HL-60/S4 treated with retinoic acid at 250 ng/mL for 4 days and 3 days (cell line): ENCODE results near the gene TXNDC15.
"Not testable (repeated sequence)": the region's sequence is repeated elsewhere in the genome, so short reads cannot be mapped to it uniquely, and the experiment has no call there.

Experiments used
- in situ Hi-C: fragments of 300-500 bp; cut with MboI; formaldehyde crosslinking; loops from 2 replicates; pipeline ENCODE4 v1.7.0; 2022; ENCODE audit warnings: low sequenced_read_pairs

Gene TXNDC15, protein sequence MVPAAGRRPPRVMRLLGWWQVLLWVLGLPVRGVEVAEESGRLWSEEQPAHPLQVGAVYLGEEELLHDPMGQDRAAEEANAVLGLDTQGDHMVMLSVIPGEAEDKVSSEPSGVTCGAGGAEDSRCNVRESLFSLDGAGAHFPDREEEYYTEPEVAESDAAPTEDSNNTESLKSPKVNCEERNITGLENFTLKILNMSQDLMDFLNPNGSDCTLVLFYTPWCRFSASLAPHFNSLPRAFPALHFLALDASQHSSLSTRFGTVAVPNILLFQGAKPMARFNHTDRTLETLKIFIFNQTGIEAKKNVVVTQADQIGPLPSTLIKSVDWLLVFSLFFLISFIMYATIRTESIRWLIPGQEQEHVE

DNA sequence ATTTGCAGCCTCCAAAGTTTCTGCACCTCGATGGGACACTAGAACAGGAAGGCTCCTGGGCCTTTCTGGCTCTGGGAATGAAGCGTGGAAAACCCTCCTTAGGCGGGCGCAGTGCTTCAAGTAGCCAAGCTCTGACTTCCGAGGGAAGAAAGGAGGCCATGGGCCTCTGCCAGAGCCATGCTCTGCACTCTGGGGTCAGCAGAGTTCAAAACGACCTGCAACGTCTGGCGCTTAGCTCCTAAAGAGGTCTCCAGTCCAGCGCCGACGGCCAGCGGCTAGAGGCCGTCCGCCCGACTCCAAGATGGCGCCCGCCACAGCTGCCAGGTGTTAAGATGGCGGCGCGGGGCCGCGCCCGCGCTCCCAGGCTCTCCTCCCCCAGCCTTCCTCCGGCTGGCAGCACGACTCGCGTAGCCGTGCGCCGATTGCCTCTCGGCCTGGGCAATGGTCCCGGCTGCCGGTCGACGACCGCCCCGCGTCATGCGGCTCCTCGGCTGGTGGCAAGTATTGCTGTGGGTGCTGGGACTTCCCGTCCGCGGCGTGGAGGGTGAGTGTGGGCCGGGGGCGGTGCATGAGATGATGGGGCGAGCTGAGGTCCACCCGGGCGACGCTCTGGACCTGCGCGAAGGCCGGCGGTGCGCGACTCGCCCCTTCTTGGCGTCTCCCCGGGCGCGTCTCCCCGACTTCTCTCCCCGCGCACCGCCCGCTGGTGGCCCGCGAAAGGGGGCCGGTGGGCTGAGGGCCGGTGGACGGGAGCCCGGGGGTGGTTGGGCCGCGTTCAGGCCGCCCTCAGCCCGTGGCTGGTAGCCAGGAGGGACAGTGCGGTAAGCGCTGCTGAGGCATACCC is at the start of gene TXNDC15:
TXNDC15 (plus strand) TSS at position 385 of the 844 bp plus-strand sequence; CDS start at position 442, 57 bp downstream.
- in situ Hi-C loops, result no loop called here

DNA sequence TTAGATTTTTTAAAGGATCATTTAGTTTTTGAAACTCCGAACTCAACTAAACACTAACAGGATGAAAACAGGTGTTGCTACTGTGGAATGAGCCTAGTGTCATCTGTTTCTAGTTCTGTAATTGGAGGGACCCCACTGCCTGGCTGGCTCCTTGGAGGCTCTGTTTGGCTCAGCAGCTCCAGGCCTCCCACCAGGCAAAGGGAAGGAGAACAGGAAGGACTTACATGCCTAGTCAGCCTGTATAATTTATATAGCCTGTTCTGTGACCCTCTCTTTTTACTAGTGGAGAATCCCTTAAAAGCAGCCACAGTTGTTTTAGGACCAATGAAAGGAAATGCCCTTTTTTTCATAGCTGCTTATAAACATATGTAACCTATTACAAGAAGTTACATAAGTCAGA is 49.5 kb upstream of the TXNDC15 start:
- in situ Hi-C loops, result no loop called here

DNA sequence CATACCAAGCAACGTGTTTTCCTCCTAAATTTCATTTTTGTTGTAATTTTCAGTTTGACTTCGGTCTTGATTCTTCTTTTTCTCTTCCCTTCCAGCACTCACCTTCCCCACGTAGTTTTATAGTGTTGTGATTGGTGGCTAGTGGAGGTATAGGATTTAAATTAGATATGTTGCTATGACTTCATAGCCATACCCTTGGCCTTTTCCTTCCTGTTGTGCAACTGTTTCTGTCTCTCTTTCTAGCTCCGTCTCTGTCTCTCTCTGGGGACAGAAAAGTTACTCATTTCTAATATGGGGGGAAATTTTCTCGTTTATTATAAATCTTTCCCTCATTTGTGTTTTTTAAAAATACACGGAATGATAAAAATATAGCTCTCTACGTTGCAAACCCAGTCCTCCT is 49.0 kb upstream of the TXNDC15 start:
- in situ Hi-C loops, result no loop called here

DNA sequence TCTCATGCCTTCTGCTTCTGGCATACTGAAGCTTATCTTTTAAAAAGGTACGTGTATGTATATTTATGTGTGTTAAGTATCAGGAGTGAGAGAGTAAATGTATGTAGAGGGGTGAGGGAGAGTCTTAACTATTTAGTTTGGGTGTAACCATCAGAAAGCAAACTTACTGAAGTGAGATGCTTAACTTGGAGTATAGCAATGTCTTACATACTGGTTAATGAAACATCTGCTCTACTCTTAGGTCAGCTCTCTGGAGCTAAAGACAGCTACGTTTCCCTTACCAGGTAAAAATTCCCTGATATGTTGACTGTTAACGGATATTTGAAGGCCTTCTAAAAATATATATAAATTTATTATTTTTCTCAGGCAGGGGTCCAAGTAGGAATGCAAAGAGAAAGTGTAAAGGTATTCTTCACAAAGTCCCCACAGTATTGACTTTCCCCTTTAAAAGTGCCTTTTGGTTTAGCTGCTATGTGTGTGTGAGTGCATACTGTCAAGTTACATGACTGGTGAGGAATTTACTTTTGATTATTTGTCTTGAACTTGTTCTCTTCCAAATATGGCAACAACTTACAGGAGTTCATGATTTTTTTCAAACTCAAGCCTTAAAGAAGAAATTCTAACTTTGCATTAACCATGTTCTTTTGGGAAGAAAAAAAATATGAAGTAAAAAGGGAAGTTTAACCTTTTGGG is 40.7 kb upstream of the TXNDC15 start:
- in situ Hi-C loops, result no loop called here

DNA sequence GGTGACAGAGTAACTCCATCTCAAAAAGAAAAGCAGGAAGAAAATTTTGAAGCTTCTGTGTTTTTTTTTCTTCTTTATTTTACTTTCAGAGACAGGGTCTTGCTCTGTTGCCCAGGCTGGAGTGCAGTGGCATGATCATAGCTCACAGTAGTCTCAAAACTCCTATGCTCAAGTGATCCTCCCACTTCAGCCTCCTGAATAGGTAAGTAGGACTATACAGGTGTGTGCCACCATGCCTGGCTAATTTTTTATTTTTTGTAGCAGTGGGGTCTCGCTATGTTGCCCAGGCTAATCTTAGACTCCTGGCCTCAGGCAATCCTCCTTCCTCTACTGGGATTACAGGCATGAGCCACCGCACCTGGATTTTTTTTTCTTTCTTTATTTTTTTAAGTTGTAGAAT is 38.5 kb upstream of the TXNDC15 start:
- in situ Hi-C loops, result no loop called here

DNA sequence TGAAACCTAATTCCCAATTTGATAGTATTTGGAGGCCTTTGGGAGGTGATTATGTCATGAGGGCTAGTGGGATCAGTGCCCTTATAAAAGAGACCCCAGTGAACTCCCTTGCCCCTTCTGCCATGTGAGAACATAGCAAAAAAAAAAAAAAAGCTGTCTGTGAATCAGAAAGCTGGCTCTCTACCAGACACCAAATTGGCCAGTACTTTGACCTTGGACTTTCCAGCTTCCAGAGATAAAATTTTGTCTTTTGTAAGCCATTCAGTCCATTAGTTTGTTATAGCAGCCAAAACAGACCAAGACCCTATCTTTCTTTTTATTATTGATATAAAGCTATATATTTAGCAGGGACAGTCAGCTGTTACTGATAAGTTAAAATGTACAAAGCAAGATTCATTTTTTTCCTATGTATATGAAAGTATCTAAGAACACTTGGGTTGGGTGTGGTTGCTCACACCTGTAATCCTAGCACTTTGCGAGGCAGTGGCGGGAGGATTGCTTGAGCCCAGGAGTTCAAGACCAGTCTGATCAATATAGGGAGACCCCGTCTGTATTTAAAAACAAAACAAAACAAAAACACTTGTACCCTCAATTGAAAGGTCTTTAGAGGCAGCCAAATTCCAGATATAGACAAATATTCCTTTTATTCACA is 36.5 kb upstream of the TXNDC15 start:
- in situ Hi-C loops, result no loop called here

DNA sequence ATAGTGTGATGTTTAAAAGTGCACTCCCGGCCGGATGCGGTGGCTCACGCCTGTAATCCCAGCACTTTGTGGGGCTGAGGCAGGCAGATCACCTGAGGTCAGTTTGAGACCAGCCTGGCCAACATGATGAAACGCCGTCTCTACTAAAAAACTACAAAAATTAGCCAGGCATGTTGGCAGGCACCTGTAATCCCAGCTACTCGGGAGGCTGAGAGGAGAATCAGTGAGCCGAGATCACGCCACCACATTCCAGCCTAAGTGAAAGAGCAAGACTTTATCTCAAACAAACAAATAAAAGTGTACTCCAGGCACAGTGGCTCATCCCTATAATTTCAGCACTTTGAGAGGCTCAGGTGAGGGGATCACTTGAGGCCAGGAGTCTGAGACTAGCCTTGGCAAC is 35.8 kb upstream of the TXNDC15 start:
- in situ Hi-C loops, result not testable (repeated sequence)

DNA sequence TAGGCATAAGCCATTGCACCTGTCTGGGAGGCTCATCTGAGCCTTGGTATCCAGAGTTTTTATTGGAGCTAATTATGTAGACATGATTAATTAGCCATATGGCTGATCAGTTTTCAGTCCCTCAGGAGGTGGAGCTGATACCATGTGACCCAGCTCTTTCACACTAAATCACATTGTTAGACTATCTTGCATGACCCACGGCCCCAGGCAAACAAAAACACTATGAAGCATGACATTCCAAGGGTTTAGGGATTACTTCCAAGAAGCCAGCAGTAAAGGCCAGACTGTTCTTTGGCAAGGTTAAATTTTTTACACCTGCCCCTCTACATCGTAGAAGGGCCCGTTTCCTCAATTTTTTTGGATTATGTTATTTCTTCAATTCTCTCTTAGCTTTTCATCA is 33.4 kb upstream of the TXNDC15 start:
- in situ Hi-C loops, result no loop called here

DNA sequence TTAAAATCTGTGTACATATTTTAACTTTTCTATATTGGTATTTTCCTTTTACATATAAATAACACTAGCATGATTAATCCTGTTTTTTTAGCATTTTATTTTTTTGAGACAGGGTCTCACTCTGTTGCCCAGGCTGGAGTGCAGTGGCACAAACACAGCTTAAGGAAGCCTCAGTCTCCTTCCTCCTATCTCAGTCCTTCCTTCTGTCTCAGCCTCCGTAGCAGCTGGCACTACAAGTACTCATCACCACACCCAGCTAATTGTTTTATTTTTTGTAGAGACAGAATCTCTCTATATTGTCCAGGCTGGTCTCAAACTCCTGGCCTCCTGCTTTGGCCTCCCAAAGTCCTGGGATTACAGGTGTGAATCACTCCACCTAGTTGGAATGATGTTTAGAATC is 29.9 kb upstream of the TXNDC15 start:
- in situ Hi-C loops, result no loop called here

DNA sequence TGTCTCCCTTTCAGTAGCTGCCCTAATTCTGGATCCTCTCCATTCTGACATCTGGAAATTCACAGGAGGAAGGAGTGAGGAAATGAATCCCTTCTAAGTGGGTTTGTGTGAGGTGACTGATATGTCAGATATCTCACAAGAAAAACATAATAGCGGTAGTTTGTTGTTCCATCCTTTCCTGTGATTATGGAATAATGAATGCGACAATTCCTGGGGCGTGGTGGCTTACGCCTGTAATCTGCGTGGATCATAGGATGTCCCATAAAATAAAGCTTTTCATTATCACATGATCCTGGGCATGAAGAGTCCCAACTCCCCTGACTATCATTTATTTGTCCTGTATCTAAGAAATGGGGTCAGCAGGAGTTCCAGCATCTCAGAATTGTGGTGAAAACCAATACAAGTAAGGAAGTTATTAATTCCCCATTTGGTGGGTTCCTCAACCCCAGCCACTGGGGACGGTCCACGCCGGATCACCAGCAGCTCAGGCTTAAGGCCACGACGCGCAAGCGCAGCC is 28.8 kb upstream of the TXNDC15 start:
- in situ Hi-C loops, result no loop called here

DNA sequence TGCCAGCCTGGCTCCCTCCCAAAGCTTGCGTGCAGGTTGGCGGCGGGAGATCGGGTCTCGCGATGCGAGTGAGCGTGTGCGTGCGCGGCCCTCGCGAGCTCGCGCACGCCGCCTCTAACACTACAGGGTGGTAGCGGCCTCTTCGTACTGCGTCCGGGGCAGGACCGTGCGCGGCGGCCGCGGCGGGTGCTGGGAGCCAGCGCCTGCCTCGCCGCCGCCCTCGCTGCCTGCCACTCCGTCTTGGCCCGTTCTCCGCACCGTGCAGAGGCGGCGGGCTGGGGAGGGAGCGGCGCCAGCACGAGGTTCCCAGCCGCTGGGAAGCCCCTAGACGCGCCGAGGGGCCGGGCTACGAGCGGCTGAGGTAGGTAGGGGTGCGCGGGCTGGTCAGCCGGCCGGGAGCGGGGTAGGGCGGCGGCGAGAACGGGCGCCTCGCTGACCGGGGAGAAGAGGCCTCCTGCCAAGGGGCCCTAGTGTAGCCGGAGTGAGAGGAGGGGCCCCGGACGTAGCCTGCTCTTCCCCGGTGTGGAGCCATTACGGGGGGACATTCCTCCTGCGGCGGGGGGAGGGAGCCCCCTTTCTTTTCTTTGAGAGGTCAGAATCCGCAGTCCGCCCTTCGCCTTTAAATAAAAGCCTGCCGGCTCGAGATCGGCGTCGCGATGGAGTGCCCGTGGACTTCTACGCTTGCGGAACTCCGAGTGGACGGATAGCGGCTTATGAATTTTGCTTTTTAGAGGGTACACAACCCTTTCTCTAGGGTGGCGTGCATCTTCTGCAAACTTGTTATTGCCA is 28.1 kb upstream of the TXNDC15 start, which contains the start of gene C5orf24:
C5orf24 (plus strand) TSS at position 117 of the 789 bp plus-strand sequence. CDS start 8,933 bp downstream, outside the sequence.
- in situ Hi-C loops, result no loop called here

DNA sequence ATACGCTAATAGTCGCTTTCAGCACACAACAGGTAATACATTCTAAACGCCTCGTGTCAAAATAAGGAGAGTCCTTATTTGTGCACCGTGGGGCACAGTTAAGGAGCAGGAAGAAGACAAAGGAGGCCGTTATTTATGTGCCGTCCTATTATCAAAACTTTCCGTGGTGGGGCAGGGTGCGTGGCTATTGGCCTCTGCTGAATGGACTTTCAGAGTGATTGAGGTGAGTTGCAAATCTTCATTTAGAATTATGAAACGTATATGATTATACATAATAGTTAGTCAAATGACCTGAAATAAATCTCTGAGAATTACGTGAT is 27.6 kb upstream of the TXNDC15 start:
- in situ Hi-C loops, result no loop called here

DNA sequence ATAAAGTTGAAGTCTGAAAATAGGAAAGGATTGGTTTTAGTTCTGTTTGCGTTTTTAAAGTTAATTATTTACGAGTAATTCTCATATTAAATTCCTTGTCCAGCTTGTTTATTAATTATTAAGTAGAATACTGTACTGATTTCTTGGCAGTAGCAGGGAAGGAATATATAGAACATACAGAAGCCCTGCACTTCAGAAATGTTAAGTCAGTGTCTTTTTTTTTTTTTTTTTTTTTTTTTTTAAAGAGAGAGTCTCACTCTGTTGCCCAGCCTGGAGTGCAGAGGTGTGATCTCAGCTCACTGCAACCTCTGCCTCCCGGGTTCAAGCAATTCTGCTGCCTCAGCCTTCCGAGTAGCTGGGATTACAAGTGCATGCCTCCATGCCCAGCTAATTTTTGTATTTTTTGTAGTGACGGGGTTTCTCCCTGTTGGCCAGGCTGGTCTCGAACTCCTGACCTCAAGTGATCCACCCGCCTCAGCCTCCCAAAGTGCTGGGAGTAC is 24.7 kb upstream of the TXNDC15 start:
- in situ Hi-C loops, result not testable (repeated sequence)

DNA sequence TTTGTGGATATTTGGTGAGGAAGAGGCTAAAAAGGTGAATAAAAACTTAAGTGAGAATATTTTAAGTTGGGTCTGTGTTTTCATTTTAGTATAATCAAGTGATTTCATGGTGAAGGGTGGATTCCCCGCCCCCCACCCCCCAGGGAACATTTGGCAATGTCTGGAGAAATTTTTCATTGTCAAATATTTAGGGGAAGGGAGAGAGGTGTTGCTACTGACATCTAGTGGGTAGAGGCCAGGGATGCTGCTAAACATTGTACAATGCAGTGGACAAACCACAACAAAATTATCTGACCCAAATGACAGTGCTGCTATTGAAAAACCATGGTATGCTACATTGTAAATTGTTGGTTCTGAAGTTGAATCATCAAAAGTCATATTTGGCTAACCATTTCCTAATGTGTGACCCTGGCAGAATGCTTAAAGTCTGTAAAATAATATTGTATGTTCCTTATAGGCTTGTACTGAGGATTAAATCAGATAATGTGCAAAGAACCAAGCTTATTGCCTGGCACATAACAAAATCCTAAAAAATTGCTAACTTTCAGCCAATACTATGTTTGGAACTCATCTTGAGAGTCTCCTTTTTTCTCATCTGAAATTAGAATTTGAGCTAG is 22.8 kb upstream of the TXNDC15 start:
- in situ Hi-C loops, result no loop called here

DNA sequence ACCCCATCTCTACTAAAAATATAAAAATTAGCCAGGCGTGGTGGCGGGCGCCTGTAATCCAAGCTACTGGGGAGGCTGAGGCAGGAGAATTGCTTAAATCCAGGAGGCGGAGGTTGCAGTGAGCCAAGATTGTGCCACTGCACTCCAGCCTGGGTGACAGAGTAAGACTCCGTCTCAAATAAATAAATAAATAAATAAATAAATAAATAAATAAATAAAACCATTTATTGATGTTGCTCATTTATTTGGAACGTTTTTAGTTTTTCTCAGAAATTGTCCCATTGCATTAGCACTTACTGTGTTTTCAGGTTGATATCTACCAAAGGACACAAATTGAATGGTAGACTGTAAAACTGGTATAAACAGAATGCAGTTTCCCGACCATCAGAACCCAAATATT is 17.7 kb upstream of the TXNDC15 start:
- in situ Hi-C loops, result not testable (repeated sequence)

DNA sequence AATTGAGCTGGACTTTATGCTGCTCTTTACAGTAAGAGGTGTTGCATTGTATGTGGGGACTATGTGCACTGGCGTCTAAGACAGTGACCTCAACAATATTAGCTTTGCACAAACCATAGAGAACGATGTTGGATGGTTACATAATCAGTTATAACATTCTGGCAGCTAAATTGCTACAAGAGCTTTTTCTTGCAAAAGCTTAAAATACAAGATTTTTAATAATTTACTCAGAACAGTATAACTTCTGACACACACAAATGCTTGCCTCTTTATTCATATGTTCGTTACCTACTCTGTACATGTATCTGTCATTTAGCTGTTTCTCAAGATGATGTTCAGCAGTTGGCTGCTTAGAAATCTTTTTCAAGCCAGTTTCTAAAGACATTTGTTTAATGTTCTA is 16.8 kb upstream of the TXNDC15 start:
- in situ Hi-C loops, result no loop called here

DNA sequence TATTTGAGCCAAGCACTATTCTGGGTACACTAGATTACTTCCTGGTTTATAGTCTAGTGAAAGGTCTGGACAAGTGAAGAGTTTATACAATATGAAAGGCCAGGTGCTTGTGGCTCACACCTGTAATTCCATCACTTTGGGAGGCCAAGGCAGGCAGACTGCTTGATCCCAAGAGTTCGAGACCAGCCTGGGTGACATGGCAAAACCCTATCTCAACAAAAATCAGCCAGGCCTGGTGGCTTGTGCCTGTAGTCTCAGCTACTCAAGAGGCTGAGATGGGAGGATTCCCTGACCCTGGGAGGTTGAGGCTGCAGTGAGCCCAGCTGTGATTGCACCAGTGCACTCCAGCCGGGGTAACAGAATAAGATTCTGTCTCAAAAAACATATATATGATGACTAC is 9.5 kb upstream of the TXNDC15 start:
- in situ Hi-C loops, result no loop called here

DNA sequence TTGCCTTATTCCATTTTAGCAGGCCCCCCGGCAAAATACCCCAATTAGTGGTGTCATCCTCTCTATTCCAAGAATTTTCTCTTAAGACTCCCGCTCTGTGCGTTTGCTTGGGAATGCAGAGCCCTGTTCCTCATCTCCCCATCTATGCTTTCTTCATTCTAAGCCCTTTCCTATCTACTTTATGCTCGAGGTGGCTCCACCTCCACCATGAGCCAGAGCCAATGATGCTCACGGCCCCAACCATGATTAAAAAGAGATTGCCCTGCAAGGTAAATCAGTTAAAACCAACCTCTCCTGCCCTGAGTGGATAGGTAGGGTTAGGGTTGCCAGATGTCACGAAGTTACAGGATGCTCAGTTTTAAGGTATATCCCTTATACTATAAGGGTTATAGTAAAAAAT is 677 bp upstream of the TXNDC15 start:
- in situ Hi-C loops, result no loop called here

DNA sequence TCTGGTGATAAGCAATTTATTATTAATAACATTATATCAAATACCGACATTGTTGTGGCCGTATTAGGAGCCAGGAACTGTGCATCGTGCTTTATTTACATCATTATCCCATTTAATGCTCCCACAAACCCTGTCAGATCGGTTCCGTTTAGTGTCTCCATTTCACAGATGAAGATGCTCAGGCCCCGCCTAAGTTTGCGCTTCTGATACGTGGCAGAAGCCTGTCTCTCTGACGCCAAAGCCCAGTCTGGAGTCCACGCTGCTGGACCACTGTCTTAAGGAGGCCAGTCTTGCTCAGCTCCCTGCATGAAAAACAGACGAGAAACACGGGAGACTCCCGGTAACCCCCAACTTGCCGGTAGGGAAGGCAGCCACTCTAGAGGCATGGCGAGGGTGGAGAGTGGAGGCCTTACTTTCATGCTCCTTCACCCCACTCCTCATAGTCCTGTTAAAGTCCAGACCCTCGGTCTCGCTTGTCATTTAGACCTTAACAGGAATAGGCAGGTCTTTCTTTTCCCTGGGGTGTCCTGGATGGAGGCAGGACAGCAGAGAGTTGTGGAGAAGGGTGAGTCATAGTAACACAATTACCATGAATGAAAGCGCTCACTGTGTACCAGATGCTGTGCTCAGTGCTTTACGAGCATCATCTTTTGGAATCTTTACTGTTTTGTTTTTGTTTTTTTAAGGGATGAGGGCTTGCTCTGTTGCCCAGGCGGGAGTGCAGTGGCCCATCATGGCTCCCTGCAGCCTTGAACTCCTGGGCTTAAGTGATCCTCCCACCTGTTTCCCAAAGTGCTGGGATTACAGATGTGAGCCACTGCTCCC is 872 bp downstream of the TXNDC15 start:
- in situ Hi-C loops, result no loop called here
